GM12874 (cell line): ENCODE results near the gene GPR12.

ENCODE experiments used
- CTCF ChIP-seq: IDR thresholded peaks from 2 replicates; pipeline ENCODE4 v1.5.1; 2011; ENCODE audit warnings: low read depth, mild to moderate bottlenecking, control low read depth, low read length, moderate library complexity; ENCODE audit not compliant: insufficient read depth

Gene GPR12

GRCh38 chr13:26784704-26785639 lies 24.4 kb upstream of the GPR12 start:
- TF ChIP-seq CTCF = no peak

- no peak for TF ChIP-seq CTCF
Measured at GRCh38 chr13:26780411-26780810, 19.8 kb upstream of the GPR12 start.

- TF ChIP-seq CTCF = no peak
Measured at GRCh38 chr13:26779321-26779720, 18.7 kb upstream of the GPR12 start.

- TF ChIP-seq CTCF = no peak
Measured at GRCh38 chr13:26772531-26772930, 11.9 kb upstream of the GPR12 start.

- no peak for TF ChIP-seq CTCF
Measured at GRCh38 chr13:26771796-26772195, 11.2 kb upstream of the GPR12 start.

- TF ChIP-seq CTCF = no peak
Measured at GRCh38 chr13:26762745-26763345, 2.3 kb upstream of the GPR12 start.

GRCh38 chr13:26760832-26761582 lies 421 bp upstream of the GPR12 start:
- no peak for TF ChIP-seq CTCF
